ENCODE results near the gene ADCK1.

Gene ADCK1

DNA sequence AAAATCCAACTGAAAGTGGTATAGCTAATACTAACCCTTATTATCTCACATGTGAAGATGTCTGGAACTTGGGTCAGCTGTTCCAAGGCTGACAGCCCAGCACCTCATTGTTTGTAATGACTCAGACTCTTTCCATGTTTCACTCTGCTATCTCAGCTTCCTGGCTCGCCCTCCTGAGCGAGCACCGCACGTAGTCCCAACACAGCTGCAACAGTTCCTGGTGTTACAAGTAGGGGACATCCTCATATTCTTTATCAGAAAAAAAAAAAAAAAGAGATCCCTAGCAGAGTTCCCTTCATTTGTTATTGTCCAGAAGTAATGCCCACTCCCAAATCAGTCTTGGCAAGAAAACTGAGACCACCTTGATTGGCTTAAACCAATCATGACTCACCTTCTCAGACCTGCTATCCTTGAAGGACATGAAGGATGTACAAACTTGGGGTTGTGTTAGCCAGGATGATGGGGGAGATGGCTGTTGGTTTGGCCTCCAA, 92.5 kb downstream of the ADCK1 start:
- Histone ChIP-seq H3K4me1 (ENCODE audit: insufficient read depth, low read length, poor library complexity, severe bottlenecking) (no peaks in the 10 kb centered on the region), H3F3A (ENCODE audit: low read depth) (no peaks in the 10 kb centered on the region), H3K9ac (ENCODE audit: low read depth, low read length, poor library complexity, severe bottlenecking) (no peak overlapping the region), H3K4me3 (ENCODE audit: low read length, poor library complexity, severe bottlenecking) (no peak overlapping the region), H4K20me1 (ENCODE audit: insufficient read depth, low read length, poor library complexity, severe bottlenecking) (no peaks in the 10 kb centered on the region), H3K4me2 (ENCODE audit: low read depth, low read length, poor library complexity, severe bottlenecking) (no peak overlapping the region), H3K36me3 (ENCODE audit: insufficient read depth, low read length) (no peaks in the 10 kb centered on the region), H3K27me3 (ENCODE audit: insufficient read depth, low read length, poor library complexity, severe bottlenecking) (no peaks in the 10 kb centered on the region), H3K9me3 (ENCODE audit: insufficient read depth, low read depth, low read length) (no peaks in the 10 kb centered on the region), H2AFZ (ENCODE audit: low read length) (no peak overlapping the region), H3K79me2 (ENCODE audit: insufficient read depth, low read length) (no peaks in the 10 kb centered on the region), H3K9me2 (replicated peaks; ENCODE audit: low read depth, low read length) (no peaks in the 10 kb centered on the region)
- TF ChIP-seq EZH2phosphoT487 (IDR thresholded peaks at IDR 0.05; ENCODE audit: borderline replicate concordance), result no peak
- TF ChIP-seq, protein P1, sequence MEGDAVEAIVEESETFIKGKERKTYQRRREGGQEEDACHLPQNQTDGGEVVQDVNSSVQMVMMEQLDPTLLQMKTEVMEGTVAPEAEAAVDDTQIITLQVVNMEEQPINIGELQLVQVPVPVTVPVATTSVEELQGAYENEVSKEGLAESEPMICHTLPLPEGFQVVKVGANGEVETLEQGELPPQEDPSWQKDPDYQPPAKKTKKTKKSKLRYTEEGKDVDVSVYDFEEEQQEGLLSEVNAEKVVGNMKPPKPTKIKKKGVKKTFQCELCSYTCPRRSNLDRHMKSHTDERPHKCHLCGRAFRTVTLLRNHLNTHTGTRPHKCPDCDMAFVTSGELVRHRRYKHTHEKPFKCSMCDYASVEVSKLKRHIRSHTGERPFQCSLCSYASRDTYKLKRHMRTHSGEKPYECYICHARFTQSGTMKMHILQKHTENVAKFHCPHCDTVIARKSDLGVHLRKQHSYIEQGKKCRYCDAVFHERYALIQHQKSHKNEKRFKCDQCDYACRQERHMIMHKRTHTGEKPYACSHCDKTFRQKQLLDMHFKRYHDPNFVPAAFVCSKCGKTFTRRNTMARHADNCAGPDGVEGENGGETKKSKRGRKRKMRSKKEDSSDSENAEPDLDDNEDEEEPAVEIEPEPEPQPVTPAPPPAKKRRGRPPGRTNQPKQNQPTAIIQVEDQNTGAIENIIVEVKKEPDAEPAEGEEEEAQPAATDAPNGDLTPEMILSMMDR (conservative IDR thresholded peaks at IDR 0.05; ENCODE audit: low read length), result no peak

DNA sequence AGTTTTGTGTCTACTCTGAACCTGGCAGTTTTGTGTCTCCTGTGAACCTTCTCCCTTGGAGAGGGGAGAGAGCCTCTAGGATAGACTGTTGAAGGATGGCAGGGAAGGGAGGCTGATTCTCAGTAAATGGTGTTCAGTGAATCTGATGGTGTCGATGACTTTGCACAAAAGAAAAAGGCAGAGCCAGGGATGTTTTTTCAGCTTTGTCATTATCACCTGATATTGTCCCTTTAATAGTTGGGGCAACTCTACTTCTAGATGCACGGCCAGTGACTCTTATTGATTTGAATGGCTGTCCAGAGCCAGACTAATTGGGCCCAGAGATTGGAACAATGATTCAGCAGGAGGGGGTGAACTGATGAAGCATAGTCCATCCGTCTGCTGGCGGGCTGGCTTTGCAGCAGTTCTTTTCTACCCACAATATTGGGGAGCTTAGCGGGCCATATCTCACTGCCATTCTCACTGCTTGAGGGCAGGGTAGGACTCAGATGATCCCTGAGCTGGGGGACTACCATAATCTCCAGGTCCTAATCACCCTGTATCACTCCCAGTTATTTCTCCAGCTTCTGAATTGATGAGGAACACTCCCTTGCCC, 93.1 kb downstream of the ADCK1 start:
- Histone ChIP-seq H3F3A (ENCODE audit: low read depth) (no peaks in the 10 kb centered on the region), H3K9me3 (ENCODE audit: insufficient read depth, low read depth, low read length) (no peaks in the 10 kb centered on the region), H2AFZ (ENCODE audit: low read length) (no peak overlapping the region), H3K4me1 (ENCODE audit: insufficient read depth, low read length, poor library complexity, severe bottlenecking) (no peaks in the 10 kb centered on the region), H3K79me2 (ENCODE audit: insufficient read depth, low read length) (no peaks in the 10 kb centered on the region), H3K4me2 (ENCODE audit: low read depth, low read length, poor library complexity, severe bottlenecking) (no peak overlapping the region), H3K27me3 (ENCODE audit: insufficient read depth, low read length, poor library complexity, severe bottlenecking) (no peaks in the 10 kb centered on the region), H3K9ac (ENCODE audit: low read depth, low read length, poor library complexity, severe bottlenecking) (no peak overlapping the region), H3K9me2 (replicated peaks; ENCODE audit: low read depth, low read length) (no peaks in the 10 kb centered on the region), H4K20me1 (ENCODE audit: insufficient read depth, low read length, poor library complexity, severe bottlenecking) (no peaks in the 10 kb centered on the region), H3K4me3 (ENCODE audit: low read length, poor library complexity, severe bottlenecking) (no peak overlapping the region), H3K36me3 (ENCODE audit: insufficient read depth, low read length) (no peaks in the 10 kb centered on the region)
- TF ChIP-seq, protein P1 (conservative IDR thresholded peaks at IDR 0.05; ENCODE audit: low read length), result no peak
- TF ChIP-seq EZH2phosphoT487 (IDR thresholded peaks at IDR 0.05; ENCODE audit: borderline replicate concordance), result no peak

DNA sequence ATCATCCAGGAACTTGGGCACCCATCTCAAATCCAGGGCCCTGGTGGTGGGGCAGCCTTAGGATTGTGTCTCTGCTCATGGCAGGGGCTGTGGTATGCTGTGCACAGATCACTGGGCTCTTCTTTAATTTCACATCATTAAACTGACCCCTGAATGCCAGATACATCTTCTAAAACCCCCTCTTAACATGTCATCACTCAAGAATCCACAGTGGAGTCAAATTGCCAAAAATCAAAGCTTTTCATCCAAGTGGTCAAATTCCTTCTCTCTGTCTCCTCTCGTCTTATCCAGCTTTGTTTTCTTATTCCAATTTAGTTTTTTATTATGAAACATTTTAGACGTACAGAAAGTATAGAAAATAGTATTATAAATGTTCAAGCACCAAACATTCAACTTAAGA, 97.5 kb downstream of the ADCK1 start:
- no peak overlapping the region for H3K9ac ChIP-seq (ENCODE audit: low read depth, low read length, poor library complexity, severe bottlenecking)
- no peaks in the 10 kb centered on the region for H4K20me1 ChIP-seq (ENCODE audit: insufficient read depth, low read length, poor library complexity, severe bottlenecking)
- H2AFZ ChIP-seq (ENCODE audit: low read length), result no peak overlapping the region
- H3K4me1 ChIP-seq (ENCODE audit: insufficient read depth, low read length, poor library complexity, severe bottlenecking), result no peaks in the 10 kb centered on the region
- no peaks in the 10 kb centered on the region for H3K79me2 ChIP-seq (ENCODE audit: insufficient read depth, low read length)
- no peaks in the 10 kb centered on the region for H3K36me3 ChIP-seq (ENCODE audit: insufficient read depth, low read length)
- no peak overlapping the region for H3K4me2 ChIP-seq (ENCODE audit: low read depth, low read length, poor library complexity, severe bottlenecking)
- H3K9me2 ChIP-seq (replicated peaks; ENCODE audit: low read depth, low read length), result no peaks in the 10 kb centered on the region
- H3F3A ChIP-seq (ENCODE audit: low read depth), result no peaks in the 10 kb centered on the region
- TF ChIP-seq EZH2phosphoT487 (IDR thresholded peaks at IDR 0.05; ENCODE audit: borderline replicate concordance), result no peak
- TF ChIP-seq, protein P1 (conservative IDR thresholded peaks at IDR 0.05; ENCODE audit: low read length), result no peak
- no peaks in the 10 kb centered on the region for H3K9me3 ChIP-seq (ENCODE audit: insufficient read depth, low read depth, low read length)
- H3K27me3 ChIP-seq (ENCODE audit: insufficient read depth, low read length, poor library complexity, severe bottlenecking), result no peaks in the 10 kb centered on the region
- H3K4me3 ChIP-seq (ENCODE audit: low read length, poor library complexity, severe bottlenecking), result no peak overlapping the region
